Adrenal gland (tissue), 5 donors: ENCODE data around the gene AK5.

ENCODE experiments used
- POLR2A ChIP-seq, 2 donors: fragments of 450-650 bp; IDR thresholded peaks; one replicate each; pipeline ENCODE4 v1.6.1; 2017; ENCODE audit warnings: antibody characterized with exemption in 2 of 2, mild to moderate bottlenecking in 2 of 2, moderate library complexity in 1 of 2
- TF ChIP-seq, protein P1 (sequence below), 6 experiments: fragments of 450-650 bp in 4 of 6; fragments of 200-600 bp in 2 of 6; sonication (generic) in 1 of 6; IDR thresholded peaks; 1 replicate in 5 of 6; 2 replicates in 1 of 6; pipeline versions ENCODE4 v1.5.1 to v1.8.0; 2016 to 2021; ENCODE audit warnings: antibody characterized with exemption in 6 of 6, mild to moderate bottlenecking in 2 of 6, moderate library complexity in 1 of 6
- donor health status: DM: no; HTN: no; CAD: no.

DNA sequence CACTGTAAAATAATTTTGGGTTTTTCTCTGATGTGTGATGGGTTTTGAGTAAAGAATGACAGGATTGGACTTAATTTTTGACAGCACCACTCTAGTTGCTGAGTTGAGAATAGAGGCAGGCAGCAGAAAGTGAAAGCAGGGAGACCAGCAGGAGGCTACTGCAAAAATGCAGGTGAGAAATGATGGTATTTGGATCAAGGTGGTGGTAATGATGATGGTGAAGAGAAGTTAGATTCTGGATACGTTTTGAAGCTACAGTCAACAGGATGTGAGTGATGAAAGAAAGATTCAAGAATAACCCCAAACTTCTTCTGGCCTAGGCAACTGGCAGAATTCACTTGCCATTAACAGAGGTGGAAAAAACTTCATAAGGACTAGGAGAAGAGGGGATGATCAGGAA, 14.8 kb upstream of the AK5 start:
- TF ChIP-seq, protein P1, sequence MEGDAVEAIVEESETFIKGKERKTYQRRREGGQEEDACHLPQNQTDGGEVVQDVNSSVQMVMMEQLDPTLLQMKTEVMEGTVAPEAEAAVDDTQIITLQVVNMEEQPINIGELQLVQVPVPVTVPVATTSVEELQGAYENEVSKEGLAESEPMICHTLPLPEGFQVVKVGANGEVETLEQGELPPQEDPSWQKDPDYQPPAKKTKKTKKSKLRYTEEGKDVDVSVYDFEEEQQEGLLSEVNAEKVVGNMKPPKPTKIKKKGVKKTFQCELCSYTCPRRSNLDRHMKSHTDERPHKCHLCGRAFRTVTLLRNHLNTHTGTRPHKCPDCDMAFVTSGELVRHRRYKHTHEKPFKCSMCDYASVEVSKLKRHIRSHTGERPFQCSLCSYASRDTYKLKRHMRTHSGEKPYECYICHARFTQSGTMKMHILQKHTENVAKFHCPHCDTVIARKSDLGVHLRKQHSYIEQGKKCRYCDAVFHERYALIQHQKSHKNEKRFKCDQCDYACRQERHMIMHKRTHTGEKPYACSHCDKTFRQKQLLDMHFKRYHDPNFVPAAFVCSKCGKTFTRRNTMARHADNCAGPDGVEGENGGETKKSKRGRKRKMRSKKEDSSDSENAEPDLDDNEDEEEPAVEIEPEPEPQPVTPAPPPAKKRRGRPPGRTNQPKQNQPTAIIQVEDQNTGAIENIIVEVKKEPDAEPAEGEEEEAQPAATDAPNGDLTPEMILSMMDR (IDR thresholded peaks at IDR 0.05) = no peak
- TF ChIP-seq POLR2A (IDR thresholded peaks at IDR 0.05) = no peak
